WTC11 (cell line): ENCODE data around the gene SAMSN1.

ENCODE experiments used
- FOXJ3 ChIP-seq: sonication (generic); formaldehyde crosslinking; IDR thresholded peaks from 2 replicates; pipeline ENCODE4 v1.9.0; 2021; ENCODE audit warnings: missing genetic modification reagents, mild to moderate bottlenecking, borderline replicate concordance
- RELA ChIP-seq: sonication (generic); formaldehyde crosslinking; IDR thresholded peaks from 2 replicates; pipeline ENCODE4 v1.8.1; 2022; ENCODE audit warnings: missing genetic modification reagents, mild to moderate bottlenecking, borderline replicate concordance
- ZNF671 ChIP-seq: fragments of 250-450 bp; sonication (Bioruptor Pico); IDR thresholded peaks from 2 replicates; pipeline ENCODE4 v1.8.0; 2021; ENCODE audit warnings: mild to moderate bottlenecking
- TF ChIP-seq, protein P1 (sequence below): fragments of 200-600 bp; IDR thresholded peaks from 2 replicates; pipeline ENCODE4 v1.8.0; 2022; ENCODE audit warnings: antibody characterized with exemption
- TF ChIP-seq, protein P2 (sequence below): sonication (generic); formaldehyde crosslinking; IDR thresholded peaks from 2 replicates; pipeline ENCODE4 v1.8.1; 2022; ENCODE audit warnings: mild to moderate bottlenecking, moderate library complexity, missing genetic modification reagents
- TF ChIP-seq, protein P3 (sequence below): sonication (generic); formaldehyde crosslinking; IDR thresholded peaks from 2 replicates; pipeline ENCODE4 v1.8.1; 2022; ENCODE audit warnings: mild to moderate bottlenecking, missing genetic modification reagents, moderate library complexity, borderline replicate concordance

DNA sequence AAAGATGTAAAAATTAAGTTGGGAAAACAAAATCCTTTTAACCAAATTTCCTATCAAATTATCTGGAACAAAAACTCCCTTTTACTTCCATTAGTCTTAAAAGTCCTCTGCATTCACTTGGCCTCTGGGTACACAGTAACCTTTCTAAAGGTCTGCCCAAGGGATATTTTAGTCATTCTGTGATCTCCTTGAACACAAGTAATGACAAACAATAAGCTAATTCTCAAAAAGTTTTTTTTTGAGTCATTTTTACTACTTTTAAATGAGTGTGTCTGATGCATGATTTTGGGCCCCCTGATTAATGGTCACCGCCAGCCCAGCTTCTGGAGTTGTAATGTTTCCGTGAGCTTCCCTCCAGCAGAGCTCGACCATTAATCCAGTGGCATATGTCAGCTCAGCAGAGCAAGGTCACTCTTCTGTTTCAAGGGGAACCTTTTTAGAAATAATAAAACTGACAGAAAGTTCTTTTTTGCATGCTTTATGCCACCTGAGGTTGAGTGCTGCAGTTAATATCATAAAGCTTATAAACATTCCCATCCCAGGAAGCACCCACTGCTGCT, 14.3 kb downstream of the SAMSN1 start:
- TF ChIP-seq, protein P1, sequence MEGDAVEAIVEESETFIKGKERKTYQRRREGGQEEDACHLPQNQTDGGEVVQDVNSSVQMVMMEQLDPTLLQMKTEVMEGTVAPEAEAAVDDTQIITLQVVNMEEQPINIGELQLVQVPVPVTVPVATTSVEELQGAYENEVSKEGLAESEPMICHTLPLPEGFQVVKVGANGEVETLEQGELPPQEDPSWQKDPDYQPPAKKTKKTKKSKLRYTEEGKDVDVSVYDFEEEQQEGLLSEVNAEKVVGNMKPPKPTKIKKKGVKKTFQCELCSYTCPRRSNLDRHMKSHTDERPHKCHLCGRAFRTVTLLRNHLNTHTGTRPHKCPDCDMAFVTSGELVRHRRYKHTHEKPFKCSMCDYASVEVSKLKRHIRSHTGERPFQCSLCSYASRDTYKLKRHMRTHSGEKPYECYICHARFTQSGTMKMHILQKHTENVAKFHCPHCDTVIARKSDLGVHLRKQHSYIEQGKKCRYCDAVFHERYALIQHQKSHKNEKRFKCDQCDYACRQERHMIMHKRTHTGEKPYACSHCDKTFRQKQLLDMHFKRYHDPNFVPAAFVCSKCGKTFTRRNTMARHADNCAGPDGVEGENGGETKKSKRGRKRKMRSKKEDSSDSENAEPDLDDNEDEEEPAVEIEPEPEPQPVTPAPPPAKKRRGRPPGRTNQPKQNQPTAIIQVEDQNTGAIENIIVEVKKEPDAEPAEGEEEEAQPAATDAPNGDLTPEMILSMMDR = no peak
- TF ChIP-seq RELA (CRISPR knock-in tag) = no peak
- TF ChIP-seq, protein P2, sequence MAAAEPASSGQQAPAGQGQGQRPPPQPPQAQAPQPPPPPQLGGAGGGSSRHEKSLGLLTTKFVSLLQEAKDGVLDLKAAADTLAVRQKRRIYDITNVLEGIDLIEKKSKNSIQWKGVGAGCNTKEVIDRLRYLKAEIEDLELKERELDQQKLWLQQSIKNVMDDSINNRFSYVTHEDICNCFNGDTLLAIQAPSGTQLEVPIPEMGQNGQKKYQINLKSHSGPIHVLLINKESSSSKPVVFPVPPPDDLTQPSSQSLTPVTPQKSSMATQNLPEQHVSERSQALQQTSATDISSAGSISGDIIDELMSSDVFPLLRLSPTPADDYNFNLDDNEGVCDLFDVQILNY (CRISPR knock-in tag) = no peak
- no peak for TF ChIP-seq FOXJ3
- TF ChIP-seq, protein P3, sequence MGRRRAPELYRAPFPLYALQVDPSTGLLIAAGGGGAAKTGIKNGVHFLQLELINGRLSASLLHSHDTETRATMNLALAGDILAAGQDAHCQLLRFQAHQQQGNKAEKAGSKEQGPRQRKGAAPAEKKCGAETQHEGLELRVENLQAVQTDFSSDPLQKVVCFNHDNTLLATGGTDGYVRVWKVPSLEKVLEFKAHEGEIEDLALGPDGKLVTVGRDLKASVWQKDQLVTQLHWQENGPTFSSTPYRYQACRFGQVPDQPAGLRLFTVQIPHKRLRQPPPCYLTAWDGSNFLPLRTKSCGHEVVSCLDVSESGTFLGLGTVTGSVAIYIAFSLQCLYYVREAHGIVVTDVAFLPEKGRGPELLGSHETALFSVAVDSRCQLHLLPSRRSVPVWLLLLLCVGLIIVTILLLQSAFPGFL (CRISPR knock-in tag) = no peak
- no peak for TF ChIP-seq ZNF671 (CRISPR knock-in tag)
